NCI-H1694 (cell line): ENCODE data around the gene RTP5.
"Not testable (repeated sequence)": the region's sequence is repeated elsewhere in the genome, so short reads cannot be mapped to it uniquely, and the experiment has no call there.

Experiments
- DNase-seq: peaks from one replicate; lab custom pipeline; 2025; lab: John Stamatoyannopoulos, UW

RTP5 gene

DNA sequence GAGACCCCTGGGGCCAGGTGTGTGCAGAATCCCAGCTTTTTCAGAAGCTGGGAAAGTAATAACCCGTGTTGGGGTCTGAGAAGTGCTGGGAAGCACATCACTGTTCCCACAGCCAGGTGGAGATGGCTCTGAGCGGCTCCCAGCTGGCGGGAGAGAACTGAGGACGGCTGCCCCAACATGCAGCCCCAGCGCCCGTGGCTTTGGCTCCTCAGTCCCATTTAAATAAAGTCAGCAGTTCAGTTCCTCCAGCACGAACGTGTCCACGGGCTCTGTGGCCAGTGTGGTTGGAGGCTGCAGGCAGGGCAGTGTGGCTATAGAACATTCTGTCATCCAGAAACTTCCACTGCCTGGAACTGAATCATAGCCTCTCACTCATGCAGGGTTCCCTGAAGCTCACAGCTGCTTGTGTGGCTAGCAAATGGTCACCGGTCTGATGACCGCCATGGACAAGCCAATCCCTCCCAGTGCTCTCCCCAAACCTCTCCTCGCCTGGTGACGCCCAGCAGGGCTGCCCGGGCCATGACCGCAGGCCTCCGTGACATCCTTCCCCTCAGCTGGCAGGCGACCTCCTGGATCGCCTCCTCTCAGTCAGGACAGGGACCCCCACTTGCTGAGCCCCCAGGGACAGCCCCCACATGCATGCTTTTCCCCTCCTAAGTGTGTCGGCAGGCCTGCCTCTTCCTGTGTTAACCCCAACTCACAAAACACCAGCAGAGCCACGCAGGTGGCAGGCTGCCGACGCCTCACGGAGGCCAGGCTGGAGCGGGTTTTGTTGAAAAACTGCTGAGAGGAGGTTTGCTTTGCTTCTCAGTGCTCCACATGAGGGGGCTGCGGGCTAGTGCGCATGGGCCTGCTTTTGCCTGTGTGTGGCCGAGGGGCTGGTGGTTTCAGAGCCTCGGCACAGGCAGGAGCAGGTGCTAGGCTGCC, 1.3 kb downstream of the RTP5 start:
- DNase-seq = peak; percentile 33

DNA sequence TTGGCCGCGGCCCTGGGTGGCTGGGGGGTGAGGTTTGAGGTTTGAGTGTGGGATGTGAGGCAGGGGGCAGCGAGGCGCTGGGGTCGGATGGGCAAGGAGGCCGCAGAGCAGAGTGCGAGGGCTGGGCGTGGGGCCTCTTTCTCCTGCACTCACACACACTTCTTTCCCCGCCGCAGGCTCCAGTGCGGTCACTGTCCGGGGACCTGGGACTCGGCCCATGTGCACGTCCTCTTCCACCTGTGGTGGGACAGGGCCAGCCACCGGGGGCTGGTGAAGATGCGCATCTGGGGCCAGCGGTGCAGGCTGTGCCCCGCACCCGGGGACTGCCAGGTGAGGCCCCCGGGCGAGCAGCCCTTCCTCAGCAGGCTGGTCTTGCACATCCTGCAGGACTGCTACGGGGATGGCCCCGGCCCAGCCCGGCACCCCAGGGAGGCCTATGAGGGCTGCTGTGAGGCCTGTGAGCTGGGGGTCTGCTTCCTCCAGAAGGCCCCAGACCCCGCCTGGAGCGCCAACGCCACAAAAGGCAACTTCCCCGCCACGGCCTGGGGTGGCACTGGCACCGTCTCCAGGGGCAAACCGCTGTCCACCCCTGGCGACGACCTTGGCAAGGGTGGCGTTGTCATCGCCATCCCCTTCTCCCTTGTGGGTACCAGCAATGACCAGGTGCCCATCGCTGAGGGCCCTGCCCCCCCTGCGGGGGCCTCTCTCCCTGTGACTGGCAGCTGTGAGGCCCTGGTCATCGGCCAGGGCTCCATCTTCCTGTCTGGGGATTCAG, 2.2 kb downstream of the RTP5 start:
- DNase-seq = no peak

GRCh38 chr2:241872313-241872642, 2.7 kb downstream of the RTP5 start:
- no peak for DNase-seq

GRCh38 chr2:241873081-241873802, 3.7 kb downstream of the RTP5 start:
- no peak for DNase-seq

- no peak for DNase-seq
Observed at GRCh38 chr2:241873803-241874110, 4.2 kb downstream of the RTP5 start.

DNA sequence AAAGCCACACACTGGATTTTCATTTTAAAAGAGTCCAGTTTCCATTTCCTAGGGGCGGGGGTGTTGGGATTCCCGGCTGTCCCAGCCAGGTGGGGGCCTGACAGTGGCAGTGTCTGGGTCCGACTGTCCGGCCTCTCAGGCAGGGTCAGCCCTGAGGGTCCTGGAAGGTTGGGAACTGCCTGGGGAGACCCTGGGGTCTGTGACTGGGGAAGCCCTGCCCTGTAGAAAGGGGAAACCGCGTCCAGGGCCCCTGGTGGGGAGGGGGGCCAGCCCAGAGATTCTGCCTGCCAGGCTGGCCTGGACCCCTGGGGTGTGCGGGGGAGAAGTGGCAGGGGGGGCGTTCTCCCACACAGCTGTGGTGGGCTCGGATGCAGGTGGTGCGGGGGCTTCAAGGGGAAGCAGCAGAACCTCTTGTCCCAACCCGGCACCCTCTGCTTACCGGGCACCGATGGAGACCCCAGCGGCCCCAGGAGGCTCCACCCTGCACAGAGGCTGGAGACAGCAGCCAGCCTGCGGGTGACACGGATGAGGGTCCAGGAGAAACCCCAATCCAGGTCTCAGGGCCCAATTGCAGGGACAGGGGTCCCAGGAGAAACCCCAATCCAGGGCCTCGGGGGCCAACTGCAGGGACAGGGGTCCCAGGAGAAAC, 4.9 kb downstream of the RTP5 start:
- no peak for DNase-seq

GRCh38 chr2:241875754-241876527, 6.4 kb downstream of the RTP5 start:
- DNase-seq = not testable (repeated sequence)

- no peak for DNase-seq
Observed at GRCh38 chr2:241876528-241877196, 7.1 kb downstream of the RTP5 start.

DNA sequence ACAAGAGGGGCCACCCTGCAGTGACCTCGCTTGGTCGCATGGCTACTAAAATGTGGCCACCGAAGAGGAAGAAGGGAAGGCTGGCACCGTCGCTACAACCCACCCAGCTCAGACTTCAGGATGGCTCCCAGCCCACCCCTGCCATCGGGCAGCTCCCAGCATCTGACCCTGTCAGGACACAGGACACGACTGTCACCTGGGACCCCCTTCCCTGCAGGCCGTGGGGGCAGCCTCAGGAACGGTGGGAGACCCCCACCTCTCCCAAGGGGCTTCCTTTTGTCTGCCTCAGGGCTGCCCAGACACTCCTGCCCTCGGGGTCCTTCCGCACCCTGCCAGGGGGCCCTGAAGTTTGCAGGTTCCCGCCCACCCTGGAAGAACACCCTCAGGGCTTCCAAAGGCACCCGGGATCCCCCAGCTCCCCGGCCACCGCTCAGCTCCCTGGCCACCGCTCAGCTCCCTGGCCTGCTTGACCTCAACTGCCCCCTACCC, 7.7 kb downstream of the RTP5 start:
- DNase-seq = no peak

DNA sequence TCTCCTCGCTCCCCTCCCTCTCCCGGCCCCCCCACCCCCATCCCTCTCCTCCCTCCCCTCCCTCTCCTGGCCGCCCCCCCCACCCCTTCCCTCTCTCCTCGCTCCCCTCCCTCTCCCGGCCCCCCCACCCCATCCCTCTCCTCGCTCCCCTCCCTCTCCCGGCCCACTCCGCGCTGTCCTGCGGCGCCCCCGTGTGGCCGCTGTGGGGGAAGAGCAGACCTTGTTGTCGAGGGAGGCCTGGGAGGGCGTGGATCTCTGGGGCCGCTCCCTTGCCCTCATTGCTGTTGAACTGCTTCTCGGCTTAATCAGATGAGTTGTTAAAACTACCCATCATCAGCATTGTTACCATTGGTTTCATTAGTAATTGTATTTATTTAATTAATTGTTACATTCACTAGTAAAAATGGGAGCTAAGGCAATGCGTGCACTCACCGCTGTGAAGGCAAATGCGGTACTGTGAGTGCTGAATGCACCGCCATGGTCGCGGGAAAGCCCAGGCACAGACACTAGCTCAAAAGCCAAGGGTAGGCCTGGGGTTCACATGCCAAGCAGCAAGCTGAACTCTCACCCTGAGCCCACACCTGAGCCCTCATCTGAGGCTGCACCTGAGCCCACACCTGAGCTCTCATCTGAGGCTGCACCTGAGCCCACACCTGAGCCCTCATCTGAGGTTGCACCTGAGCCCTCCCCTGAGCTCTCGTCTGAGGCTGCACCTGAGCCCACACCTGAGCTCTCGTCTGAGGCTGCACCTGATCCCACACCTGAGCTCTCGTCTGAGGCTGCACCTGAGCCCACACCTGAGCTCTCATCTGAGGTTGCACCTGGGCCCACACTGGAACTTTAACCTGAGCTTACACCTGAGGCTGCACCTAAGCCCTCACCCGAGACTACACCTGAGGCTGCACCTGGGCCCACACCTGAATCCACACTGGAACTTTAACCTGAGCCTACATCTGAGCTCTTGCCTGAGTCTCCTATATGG, 8.8 kb downstream of the RTP5 start:
- peak; percentile 87 for DNase-seq

DNA sequence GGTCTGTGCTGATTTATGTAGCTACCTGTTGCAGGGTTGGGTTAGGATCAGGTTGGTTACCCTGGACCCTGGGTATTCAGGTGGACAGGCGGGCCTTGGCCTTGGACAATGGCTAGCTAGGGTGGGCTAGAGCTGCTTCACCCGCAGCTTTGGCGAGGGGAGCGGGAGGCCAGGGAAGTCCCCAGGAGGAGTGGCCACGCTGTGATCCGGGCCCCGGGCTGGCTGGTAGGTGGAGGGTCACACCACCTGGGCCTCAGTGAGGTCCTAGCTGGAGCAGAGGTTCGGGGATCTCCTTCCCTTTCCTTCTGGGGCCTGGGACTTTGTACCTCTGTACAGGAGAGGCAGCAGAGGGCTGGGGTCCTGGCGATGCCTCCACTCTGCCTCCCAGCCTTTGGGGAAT, 9.8 kb downstream of the RTP5 start:
- DNase-seq = no peak

DNA sequence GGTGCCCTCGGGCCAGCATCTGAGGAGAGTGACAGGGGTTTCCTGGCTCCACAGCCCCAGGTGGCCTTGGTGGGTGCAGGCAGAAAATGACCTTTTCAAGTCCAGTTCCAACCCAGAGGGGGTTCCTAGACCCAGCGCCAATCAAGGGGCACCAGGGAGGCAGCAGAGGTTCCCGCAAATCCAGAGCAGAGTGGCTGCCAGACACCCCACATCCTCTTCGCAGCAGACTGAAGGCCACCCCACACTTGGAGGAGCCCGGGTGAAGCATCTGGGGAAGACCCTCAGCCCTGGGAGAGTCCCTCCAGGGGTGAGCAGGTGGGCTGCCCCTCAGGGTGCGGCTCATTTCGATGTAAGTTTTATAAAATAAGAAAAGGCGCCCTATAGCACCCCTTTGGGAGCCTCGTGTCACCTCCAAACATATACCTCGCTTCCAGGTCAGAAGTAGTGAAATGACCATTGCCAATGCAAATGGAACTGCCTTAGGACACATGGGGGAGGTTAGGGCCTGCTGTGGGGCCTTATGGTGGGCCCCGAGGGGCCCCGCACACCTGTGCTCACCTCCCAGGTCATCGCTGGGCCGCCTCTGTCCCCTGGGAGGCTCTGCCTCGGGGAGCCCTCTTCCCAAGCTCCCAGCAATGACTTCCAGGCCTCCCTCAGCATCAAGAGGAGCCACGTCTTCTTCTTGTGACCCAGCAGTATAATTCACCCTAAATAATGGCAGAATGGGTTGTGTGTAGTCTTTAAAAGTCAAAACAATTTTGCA, 11.0 kb downstream of the RTP5 start:
- DNase-seq = no peak

DNA sequence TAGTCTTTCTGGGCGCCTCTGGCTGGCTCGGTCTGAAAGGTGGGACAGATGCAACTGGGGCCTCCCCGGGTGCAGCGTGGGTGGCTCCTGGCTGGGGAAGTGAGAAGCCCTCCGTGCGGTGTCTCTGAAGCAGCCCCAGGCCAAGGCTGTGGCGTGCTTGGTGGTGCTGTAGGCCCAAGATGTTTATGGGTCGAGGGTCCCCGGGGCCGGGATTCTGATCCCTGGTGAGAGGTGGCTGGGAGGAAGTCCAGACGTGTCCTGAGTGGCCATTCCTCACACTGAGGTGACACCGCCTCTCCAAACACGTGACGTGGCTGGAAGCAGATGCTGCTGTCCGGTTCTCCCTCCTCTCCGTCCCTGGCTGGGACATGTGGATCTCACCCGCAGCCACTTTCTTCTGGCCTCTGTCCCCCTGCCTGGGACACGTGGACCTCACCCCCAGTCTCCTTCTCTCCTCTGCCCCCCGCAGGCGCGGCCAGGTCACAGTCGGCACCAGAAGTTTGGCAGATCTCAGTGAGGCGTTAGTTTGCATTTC, 12.6 kb downstream of the RTP5 start:
- DNase-seq = no peak

DNA sequence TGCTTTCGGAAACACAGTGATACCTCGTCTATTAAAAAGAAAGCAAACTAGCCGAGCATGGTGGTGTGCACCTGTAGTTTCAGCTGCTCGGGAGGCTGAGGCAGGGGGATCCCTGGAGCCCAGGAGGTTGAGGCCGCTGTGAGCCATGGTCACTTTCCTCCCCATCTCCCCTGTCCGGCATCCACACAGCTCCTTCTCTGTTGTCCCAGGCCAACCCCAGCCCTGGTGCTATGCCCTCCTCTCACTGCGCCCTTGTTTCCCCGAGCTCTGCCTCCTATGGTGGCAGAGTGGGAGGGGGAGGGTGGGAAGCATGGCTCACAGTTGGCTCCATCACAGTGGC, 15.4 kb downstream of the RTP5 start:
- no peak for DNase-seq

- DNase-seq = no peak
Observed at GRCh38 chr2:241885291-241885945, 15.9 kb downstream of the RTP5 start.

DNA sequence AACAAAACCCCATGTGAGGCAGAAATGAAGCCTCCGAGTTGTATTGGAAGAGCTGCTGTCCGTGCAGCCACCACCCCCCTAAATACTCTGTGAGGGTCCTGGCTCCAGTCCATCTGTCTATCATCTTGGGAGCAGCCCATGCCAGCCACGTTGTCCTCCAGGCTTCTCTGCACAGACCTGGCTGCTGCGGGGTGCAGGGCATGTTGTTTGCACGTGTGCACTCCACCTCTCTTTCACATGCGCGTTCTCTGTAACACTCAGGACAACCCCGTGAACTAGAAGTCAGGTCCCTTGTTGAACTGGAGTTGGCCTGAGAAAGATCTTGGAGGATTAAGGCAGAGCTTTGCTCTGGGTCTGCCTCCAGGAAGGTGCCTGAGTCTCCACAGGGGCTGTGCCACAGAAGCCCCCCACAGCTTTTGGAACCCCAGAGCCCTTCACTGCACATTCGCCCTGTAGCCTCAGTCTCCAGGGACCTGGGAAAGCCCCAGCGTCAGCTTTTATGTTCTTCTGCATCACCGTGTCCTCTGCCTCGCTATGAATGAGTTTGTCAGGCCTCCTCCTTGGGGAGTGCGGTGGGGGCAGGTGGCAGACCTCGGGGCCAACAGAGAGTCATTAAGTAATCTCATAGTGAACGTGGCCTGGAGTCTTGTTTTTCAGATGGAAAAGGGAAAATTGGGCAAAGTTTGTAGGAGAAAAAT, 16.6 kb downstream of the RTP5 start:
- no peak for DNase-seq

DNA sequence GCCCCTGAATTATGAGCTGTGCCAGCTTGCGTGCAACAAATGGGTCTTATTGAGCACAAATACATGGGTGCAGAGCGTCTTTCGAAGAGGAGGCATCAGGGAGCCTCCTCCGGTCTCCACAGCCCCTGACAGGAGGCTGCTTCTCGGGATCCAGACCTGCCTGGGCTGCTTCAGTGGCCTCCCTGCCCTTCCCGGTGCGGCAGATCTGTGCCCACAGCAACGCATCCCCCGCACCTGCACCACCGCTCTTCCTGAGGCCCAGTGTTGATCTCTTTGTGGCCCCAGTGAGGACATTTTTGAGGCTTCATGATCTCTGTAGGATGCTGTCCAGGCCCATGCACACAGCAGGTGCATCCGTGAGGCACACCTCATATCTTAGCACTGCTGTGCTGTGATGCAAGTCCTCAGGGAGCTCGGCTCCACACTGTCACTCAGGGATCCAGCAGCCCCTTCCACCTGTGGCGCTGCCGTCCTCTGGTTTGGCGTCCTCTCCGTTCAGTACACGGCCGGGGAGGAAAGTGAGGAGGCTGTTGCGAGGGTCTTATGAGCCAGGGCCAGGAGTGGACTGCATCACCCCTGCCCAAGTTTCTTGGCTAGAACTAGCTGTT, 17.4 kb downstream of the RTP5 start:
- DNase-seq = no peak
